Measurements from ENCODE around the gene KRT86.

DNA sequence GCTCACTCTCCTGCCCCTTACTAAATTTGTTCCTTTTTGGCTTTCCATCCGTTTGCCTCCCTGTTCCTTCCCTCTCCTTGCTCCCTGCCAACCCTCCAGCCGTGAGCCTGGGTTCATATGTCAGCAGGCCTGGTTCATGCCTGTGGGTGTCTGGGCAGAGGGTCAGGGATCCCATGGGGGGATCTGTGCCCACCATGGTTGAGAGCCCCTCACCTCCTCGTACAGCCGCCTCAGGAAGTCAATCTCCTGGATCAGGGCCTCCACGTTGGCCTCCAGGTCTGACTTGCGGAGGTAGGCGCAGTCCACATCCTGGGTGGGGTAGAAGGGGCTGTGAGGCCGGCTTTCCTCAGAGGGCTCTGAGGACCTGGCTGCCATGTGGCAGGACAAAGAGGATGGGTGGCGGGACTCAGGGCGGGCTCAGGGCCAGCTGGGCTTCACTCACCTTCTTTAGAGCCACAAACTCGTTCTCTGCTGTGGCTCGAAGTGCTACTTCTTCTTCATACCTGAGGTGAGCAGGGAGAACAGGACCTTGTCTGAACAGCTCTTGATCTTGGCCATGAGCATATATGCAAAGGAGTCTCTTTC lies 43.1 kb downstream of the KRT86 start:
- TF ChIP-seq, protein P1, sequence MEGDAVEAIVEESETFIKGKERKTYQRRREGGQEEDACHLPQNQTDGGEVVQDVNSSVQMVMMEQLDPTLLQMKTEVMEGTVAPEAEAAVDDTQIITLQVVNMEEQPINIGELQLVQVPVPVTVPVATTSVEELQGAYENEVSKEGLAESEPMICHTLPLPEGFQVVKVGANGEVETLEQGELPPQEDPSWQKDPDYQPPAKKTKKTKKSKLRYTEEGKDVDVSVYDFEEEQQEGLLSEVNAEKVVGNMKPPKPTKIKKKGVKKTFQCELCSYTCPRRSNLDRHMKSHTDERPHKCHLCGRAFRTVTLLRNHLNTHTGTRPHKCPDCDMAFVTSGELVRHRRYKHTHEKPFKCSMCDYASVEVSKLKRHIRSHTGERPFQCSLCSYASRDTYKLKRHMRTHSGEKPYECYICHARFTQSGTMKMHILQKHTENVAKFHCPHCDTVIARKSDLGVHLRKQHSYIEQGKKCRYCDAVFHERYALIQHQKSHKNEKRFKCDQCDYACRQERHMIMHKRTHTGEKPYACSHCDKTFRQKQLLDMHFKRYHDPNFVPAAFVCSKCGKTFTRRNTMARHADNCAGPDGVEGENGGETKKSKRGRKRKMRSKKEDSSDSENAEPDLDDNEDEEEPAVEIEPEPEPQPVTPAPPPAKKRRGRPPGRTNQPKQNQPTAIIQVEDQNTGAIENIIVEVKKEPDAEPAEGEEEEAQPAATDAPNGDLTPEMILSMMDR (optimal IDR thresholded peaks at IDR 0.05 in 1 of 3, IDR thresholded peaks at IDR 0.05 in 1 of 3, conservative IDR thresholded peaks at IDR 0.05 in 1 of 3; ENCODE audit: extremely low read depth in 1 of 3, insufficient read depth in 2 of 3, low read length in 3 of 3): no peak
- no peak for TF ChIP-seq EZH2 (IDR thresholded peaks at IDR 0.05; ENCODE audit: low read length)

Data from keratinocyte (primary cell).